HG02870 (cell line): ENCODE measurements around the gene TOX2.

Experiments
- ATAC-seq: cut with Tn5 transposase; IDR thresholded peaks from one replicate; pipeline ENCODE4 v1.9.1; 2021; ENCODE audit warnings: mild to moderate bottlenecking, moderate library complexity; ENCODE audit not compliant: unreplicated experiment

Gene TOX2

GRCh38 chr20:43955750-43956191 is 41.1 kb downstream of the TOX2 start:
- ATAC-seq, result no peak

- no peak for ATAC-seq
Observed at GRCh38 chr20:43957392-43957791, 42.7 kb downstream of the TOX2 start.

GRCh38 chr20:43958626-43959025 is 44.0 kb downstream of the TOX2 start:
- no peak for ATAC-seq

- ATAC-seq, result no peak
Observed at GRCh38 chr20:43959079-43959919, 44.6 kb downstream of the TOX2 start.

- ATAC-seq, result no peak
Observed at GRCh38 chr20:43959920-43960227, 45.2 kb downstream of the TOX2 start.

GRCh38 chr20:43960231-43960630 is 45.6 kb downstream of the TOX2 start:
- ATAC-seq, result no peak

GRCh38 chr20:43961116-43961515 is 46.5 kb downstream of the TOX2 start:
- ATAC-seq, result no peak

- ATAC-seq, result no peak
Observed at GRCh38 chr20:43961541-43962471, 47.2 kb downstream of the TOX2 start.

- ATAC-seq, result no peak
Observed at GRCh38 chr20:43962530-43962929, 47.9 kb downstream of the TOX2 start.

- no peak for ATAC-seq
Observed at GRCh38 chr20:43963233-43963632, 48.6 kb downstream of the TOX2 start.

GRCh38 chr20:43963872-43964791 is 49.5 kb downstream of the TOX2 start:
- no peak for ATAC-seq

- ATAC-seq, result no peak
Observed at GRCh38 chr20:43968341-43969000, 53.8 kb downstream of the TOX2 start.

GRCh38 chr20:43969028-43969447 is 54.4 kb downstream of the TOX2 start:
- no peak for ATAC-seq

- ATAC-seq, result no peak
Observed at GRCh38 chr20:43969501-43970182, 55.0 kb downstream of the TOX2 start.

GRCh38 chr20:43971267-43971666 is 56.6 kb downstream of the TOX2 start:
- no peak for ATAC-seq

GRCh38 chr20:43972051-43972450 is 57.4 kb downstream of the TOX2 start:
- ATAC-seq, result no peak

GRCh38 chr20:43972692-43973091 is 58.0 kb downstream of the TOX2 start:
- no peak for ATAC-seq

GRCh38 chr20:43973231-43973630 is 58.6 kb downstream of the TOX2 start:
- no peak for ATAC-seq

GRCh38 chr20:43973671-43974450 is 59.2 kb downstream of the TOX2 start:
- ATAC-seq, result no peak
